Trophoblast cell (in vitro differentiated cells and primary cell): ENCODE measurements around the gene PLG.

Experiments
- DNase-seq, 2 donors: peaks; one replicate each; pipeline ENCODE4 v3.0.0-alpha.2; 2016
- H2AFZ ChIP-seq: 2 replicates; pipeline ENCODE4 v1.6.1; 2013; ENCODE audit warnings: low read length, moderate library complexity, mild to moderate bottlenecking; ENCODE audit not compliant: insufficient read depth, poor library complexity
- H2AK5ac ChIP-seq: 2 replicates; pipeline ENCODE4 v1.6.1; 2013; ENCODE audit warnings: mild to moderate bottlenecking, low read length
- H2BK120ac ChIP-seq: 2 replicates; pipeline ENCODE4 v1.6.1; 2013; ENCODE audit warnings: low read length, mild to moderate bottlenecking, moderate library complexity; ENCODE audit not compliant: insufficient read depth, poor library complexity
- H2BK12ac ChIP-seq: 2 replicates; pipeline ENCODE4 v1.6.1; 2013; ENCODE audit warnings: mild to moderate bottlenecking, low read length, moderate library complexity
- H2BK5ac ChIP-seq: 2 replicates; pipeline ENCODE4 v1.6.1; 2013; ENCODE audit warnings: low read length, low read depth, moderate library complexity, mild to moderate bottlenecking; ENCODE audit not compliant: poor library complexity
- H3K14ac ChIP-seq: 2 replicates; pipeline ENCODE4 v1.6.1; 2013; ENCODE audit warnings: mild to moderate bottlenecking, low read length
- H3K18ac ChIP-seq: 2 replicates; pipeline ENCODE4 v1.6.1; 2013; ENCODE audit warnings: mild to moderate bottlenecking, low read length
- H3K23ac ChIP-seq: 2 replicates; pipeline ENCODE4 v1.6.1; 2013; ENCODE audit warnings: low read length
- H3K27ac ChIP-seq: 2 replicates; pipeline ENCODE4 v1.5.1; 2013; ENCODE audit warnings: low read depth, mild to moderate bottlenecking, inconsistent platforms, low read length, moderate library complexity
- H3K27me3 ChIP-seq: 2 replicates; pipeline ENCODE4 v1.6.1; 2013; ENCODE audit warnings: inconsistent platforms, mild to moderate bottlenecking, low read length, moderate library complexity; ENCODE audit not compliant: insufficient read depth
- H3K36me3 ChIP-seq, 2 experiments: 1 replicate in 1 of 2; 2 replicates in 1 of 2; pipeline ENCODE4 v1.6.1; 2013; ENCODE audit warnings: low read length in 2 of 2, mild to moderate bottlenecking in 2 of 2, moderate library complexity in 1 of 2; ENCODE audit not compliant: insufficient read depth in 2 of 2, control insufficient read depth in 1 of 2
- H3K4ac ChIP-seq: 2 replicates; pipeline ENCODE4 v1.6.1; 2013; ENCODE audit warnings: low read depth, mild to moderate bottlenecking, low read length, moderate library complexity
- H3K4me1 ChIP-seq, 2 experiments: 1 replicate in 1 of 2; 2 replicates in 1 of 2; pipeline ENCODE4 v1.6.1; 2013; ENCODE audit warnings: low read length in 2 of 2, mild to moderate bottlenecking in 2 of 2, moderate library complexity in 1 of 2; ENCODE audit not compliant: insufficient read depth in 2 of 2, control insufficient read depth in 1 of 2
- H3K4me2 ChIP-seq: 2 replicates; pipeline ENCODE4 v1.6.1; 2013; ENCODE audit warnings: inconsistent platforms, mild to moderate bottlenecking, low read length, moderate library complexity
- H3K4me3 ChIP-seq: 2 replicates; pipeline ENCODE4 v1.5.1; 2013; ENCODE audit warnings: mild to moderate bottlenecking, low read depth, low read length, inconsistent platforms
- H3K79me1 ChIP-seq: one replicate; pipeline ENCODE4 v1.6.1; 2013; ENCODE audit warnings: low read length
- H3K79me2 ChIP-seq: 2 replicates; pipeline ENCODE4 v1.6.1; 2013; ENCODE audit warnings: low read length, mild to moderate bottlenecking; ENCODE audit not compliant: control insufficient read depth, insufficient read depth, poor library complexity
- H3K9ac ChIP-seq: 2 replicates; pipeline ENCODE4 v1.6.1; 2013; ENCODE audit warnings: mild to moderate bottlenecking, low read length
- H3K9me3 ChIP-seq: 2 replicates; pipeline ENCODE4 v1.6.1; 2013; ENCODE audit warnings: low read depth, mild to moderate bottlenecking, control low read depth, inconsistent platforms, low read length; ENCODE audit not compliant: insufficient read depth
- H4K12ac ChIP-seq: 2 replicates; pipeline ENCODE4 v1.6.1; 2013; ENCODE audit warnings: low read depth, mild to moderate bottlenecking, low read length, moderate library complexity
- H4K8ac ChIP-seq: 2 replicates; pipeline ENCODE4 v1.6.1; 2013; ENCODE audit warnings: low read depth, mild to moderate bottlenecking, low read length, moderate library complexity
- H4K91ac ChIP-seq: one replicate; pipeline ENCODE4 v1.6.1; 2013; ENCODE audit warnings: low read depth, mild to moderate bottlenecking, low read length, moderate library complexity
- WGBS: extraction: QIAGEN DNeasy Blood & Tissue Kit; methylation state at CpG from one replicate; pipeline ENCODE4 v1.1.7; 2013; ENCODE audit warnings: missing lambda C conversion rate; ENCODE audit not compliant: insufficient read length, insufficient coverage; ENCODE audit errors: extremely low coverage; 5-methylcytosine and 5-hydroxymethylcytosine counted together

PLG gene

DNA sequence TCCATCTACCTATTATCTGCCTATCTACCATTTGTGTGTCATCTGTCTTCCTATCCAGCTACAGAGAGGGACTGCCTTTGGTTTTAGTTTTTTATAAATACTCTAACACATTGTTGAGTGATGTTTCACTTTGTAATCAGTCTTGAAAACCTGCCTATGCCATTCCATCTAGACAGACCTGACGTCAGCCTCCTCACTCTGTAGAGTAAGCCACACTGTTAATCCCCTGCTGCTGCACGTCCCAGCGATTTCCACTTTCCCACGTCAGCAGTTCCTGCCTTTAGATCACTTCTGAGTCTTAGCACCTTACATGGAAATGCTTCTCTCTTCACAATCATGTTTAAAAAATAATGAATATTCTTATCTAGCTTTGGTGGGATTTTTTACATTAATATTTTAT lies 54.8 kb downstream of the PLG start:
- Histone ChIP-seq H2AFZ (no peak overlapping the region), H3K79me1 (no peaks in the 10 kb centered on the region), H3K4me1 (no peaks in the 10 kb centered on the region), H3K79me2 (no peaks in the 10 kb centered on the region), H2BK5ac (no peak overlapping the region), H3K36me3 (no peaks in the 10 kb centered on the region), H3K4ac (no peak overlapping the region), H4K8ac (no peak overlapping the region), H2BK12ac (no peak overlapping the region), H3K27ac (no peak overlapping the region), H3K9me3 (no peaks in the 10 kb centered on the region), H3K27me3 (no peaks in the 10 kb centered on the region), H2AK5ac (no peak overlapping the region), H3K23ac (no peak overlapping the region), H3K4me2 (no peak overlapping the region), H3K18ac (no peak overlapping the region), H4K12ac (no peak overlapping the region), H3K9ac (no peak overlapping the region), H4K91ac (no peak overlapping the region), H3K4me3 (no peak overlapping the region), H2BK120ac (no peak overlapping the region), H3K14ac (no peak overlapping the region)
- peak in 1 of 2 donors; percentile 38 for DNase-seq
- WGBS = no CpG with 5 or more reads among the region's 4 CpGs

DNA sequence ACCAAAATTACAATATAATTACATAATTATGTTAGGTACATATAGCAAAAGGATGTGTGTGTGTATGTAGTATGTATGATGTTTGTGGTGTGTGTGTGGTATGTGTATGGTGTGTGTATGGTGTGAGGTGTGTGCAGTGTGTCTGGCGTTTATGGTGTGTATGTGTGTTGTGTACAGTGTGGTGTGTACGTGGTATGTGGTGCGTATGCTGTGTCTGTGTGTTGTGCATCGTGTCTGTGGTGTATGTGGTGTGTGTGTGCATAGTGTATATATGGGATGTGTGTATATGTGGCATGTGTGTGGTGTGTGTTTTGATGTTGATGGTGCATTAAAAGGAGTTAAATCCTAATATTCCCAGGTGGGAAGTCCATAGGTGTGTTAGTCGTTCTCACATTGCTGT lies 62.8 kb downstream of the PLG start:
- 100% methylated on average over 1 of the region's 5 CpGs for WGBS
- Histone ChIP-seq H3K14ac (no peak overlapping the region), H3K4ac (no peak overlapping the region), H4K12ac (no peak overlapping the region), H3K9ac (no peak overlapping the region), H3K27ac (no peak overlapping the region), H3K4me2 (no peak overlapping the region), H3K18ac (no peak overlapping the region), H2BK120ac (no peak overlapping the region), H3K4me1 (peaks cover 3 to 5% of the 10 kb centered on the region in 2 experiments), H3K79me2 (no peaks in the 10 kb centered on the region), H3K4me3 (no peak overlapping the region), H2AFZ (no peak overlapping the region), H2AK5ac (no peak overlapping the region), H3K36me3 (no peaks in the 10 kb centered on the region), H3K27me3 (peaks cover 7% of the 10 kb centered on the region), H3K23ac (peak overlapping the region; percentile 50), H2BK5ac (no peak overlapping the region), H3K9me3 (no peaks in the 10 kb centered on the region), H3K79me1 (peaks cover 2% of the 10 kb centered on the region), H4K8ac (no peak overlapping the region), H4K91ac (no peak overlapping the region), H2BK12ac (no peak overlapping the region)
- DNase-seq = no peak

DNA sequence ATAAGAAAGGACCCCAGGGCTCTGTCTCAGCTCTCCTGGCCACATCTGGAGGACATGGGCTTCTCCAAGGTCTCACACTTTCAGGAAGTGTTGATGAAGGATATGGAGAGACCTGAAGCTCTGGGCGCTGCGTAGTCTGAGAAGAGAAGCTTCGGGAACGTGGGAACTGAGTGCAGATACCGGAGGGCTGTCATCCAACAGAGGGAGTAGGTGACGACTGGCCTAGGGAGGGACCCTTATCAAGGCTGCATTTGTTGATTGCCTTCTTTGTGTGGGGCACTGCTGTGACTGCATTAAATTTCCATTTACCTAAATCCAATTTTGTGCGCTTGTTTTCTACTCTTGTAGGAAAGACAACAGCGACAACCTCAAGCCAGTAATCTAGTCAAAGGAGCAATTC lies 63.4 kb downstream of the PLG start:
- H4K91ac ChIP-seq = no peak overlapping the region
- no peak overlapping the region for H3K23ac ChIP-seq
- no peak for DNase-seq
- H3K79me2 ChIP-seq = no peaks in the 10 kb centered on the region
- no peak overlapping the region for H3K4me2 ChIP-seq
- no peaks in the 10 kb centered on the region for H3K36me3 ChIP-seq
- H2BK5ac ChIP-seq = no peak overlapping the region
- no peak overlapping the region for H2BK120ac ChIP-seq
- H3K14ac ChIP-seq = no peak overlapping the region
- peaks cover 7% of the 10 kb centered on the region for H3K27me3 ChIP-seq
- H3K27ac ChIP-seq = no peak overlapping the region
- H2BK12ac ChIP-seq = no peak overlapping the region
- peaks cover 3 to 5% of the 10 kb centered on the region in 2 experiments for H3K4me1 ChIP-seq
- no peak overlapping the region for H4K12ac ChIP-seq
- no peak overlapping the region for H3K9ac ChIP-seq
- no peak overlapping the region for H2AFZ ChIP-seq
- no peak overlapping the region for H4K8ac ChIP-seq
- peaks cover 2% of the 10 kb centered on the region for H3K79me1 ChIP-seq
- no peak overlapping the region for H3K18ac ChIP-seq
- no peak overlapping the region for H3K4me3 ChIP-seq
- no peak overlapping the region for H2AK5ac ChIP-seq
- H3K9me3 ChIP-seq = no peaks in the 10 kb centered on the region
- whole genome bisulfite sequencing = no CpG with 5 or more reads among the region's 8 CpGs
- no peak overlapping the region for H3K4ac ChIP-seq

DNA sequence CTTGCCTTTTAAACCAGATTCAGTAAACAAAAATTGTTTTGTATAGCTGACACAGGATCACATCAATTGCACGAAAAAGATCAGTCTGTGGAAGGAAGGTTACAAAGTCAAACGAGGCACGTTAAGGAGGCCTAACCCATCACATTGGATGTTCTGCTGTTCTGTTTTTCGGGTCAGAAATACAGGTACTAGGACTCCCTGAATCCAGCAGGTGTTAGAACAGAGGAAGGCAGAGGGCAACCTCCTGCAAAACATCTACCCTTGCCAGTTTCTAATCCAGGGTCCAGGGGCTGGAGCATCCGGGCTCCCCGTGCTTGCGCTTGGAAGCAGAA lies 64.6 kb downstream of the PLG start:
- H4K12ac ChIP-seq = peak overlapping the region; percentile 36
- H3K4ac ChIP-seq = no peak overlapping the region
- no peak overlapping the region for H3K14ac ChIP-seq
- H2BK5ac ChIP-seq = no peak overlapping the region
- peaks cover 7% of the 10 kb centered on the region for H3K27me3 ChIP-seq
- no peaks in the 10 kb centered on the region for H3K36me3 ChIP-seq
- H4K8ac ChIP-seq = peak overlapping the region; percentile 66
- WGBS = no CpG with 5 or more reads among the region's 7 CpGs
- no peak overlapping the region for H2AFZ ChIP-seq
- H3K4me3 ChIP-seq = peak overlapping the region; percentile 73
- H3K9ac ChIP-seq = no peak overlapping the region
- H3K4me2 ChIP-seq = peak overlapping the region; percentile 98
- no peak overlapping the region for H3K23ac ChIP-seq
- no peak for DNase-seq
- no peak overlapping the region for H3K27ac ChIP-seq
- H4K91ac ChIP-seq = no peak overlapping the region
- H3K4me1 ChIP-seq = peaks cover 3 to 5% of the 10 kb centered on the region in 2 experiments
- no peak overlapping the region for H3K18ac ChIP-seq
- no peak overlapping the region for H2AK5ac ChIP-seq
- no peak overlapping the region for H2BK120ac ChIP-seq
- H2BK12ac ChIP-seq = no peak overlapping the region
- H3K79me1 ChIP-seq = peaks cover 2% of the 10 kb centered on the region
- no peaks in the 10 kb centered on the region for H3K9me3 ChIP-seq
- H3K79me2 ChIP-seq = no peaks in the 10 kb centered on the region
